Suprapubic skin (tissue), 4 donors: ENCODE results near the gene ALG13. TPM values are rescaled to one million over a fixed set of nuclear protein-coding genes. Genes with fewer than 3 reads are reported as not detected.

ENCODE experiments used
- DNase-seq, 2 donors: peaks; one replicate each; pipeline ENCODE4 v3.0.0-alpha.2; 2019; ENCODE audit warnings: low spot score in 2 of 2
- H3K27ac ChIP-seq: fragments of 200-600 bp; sonication (generic); one replicate; pipeline ENCODE4 v1.5.1; 2019
- H3K27me3 ChIP-seq: fragments of 200-600 bp; sonication (generic); one replicate; pipeline ENCODE4 v1.5.1; 2019
- H3K36me3 ChIP-seq: fragments of 200-600 bp; sonication (generic); one replicate; pipeline ENCODE4 v1.5.1; 2019
- H3K4me1 ChIP-seq: fragments of 200-600 bp; sonication (generic); one replicate; pipeline ENCODE4 v1.5.1; 2019
- H3K4me3 ChIP-seq: fragments of 200-600 bp; sonication (generic); one replicate; pipeline ENCODE4 v1.5.1; 2019; ENCODE audit warnings: mild to moderate bottlenecking
- H3K9me3 ChIP-seq: fragments of 200-600 bp; sonication (generic); one replicate; pipeline ENCODE4 v1.5.1; 2019
- EP300 ChIP-seq: sonication (generic); formaldehyde crosslinking; IDR thresholded peaks from one replicate; pipeline ENCODE4 v1.6.1; 2017; ENCODE audit warnings: antibody characterized with exemption
- POLR2A ChIP-seq, 2 donors: fragments of 450-650 bp; IDR thresholded peaks; one replicate each; pipeline ENCODE4 v1.6.1; 2017; ENCODE audit warnings: antibody characterized with exemption in 2 of 2, mild to moderate bottlenecking in 2 of 2, moderate library complexity in 2 of 2
- POLR2AphosphoS5 ChIP-seq, 3 donors: sonication (generic); formaldehyde crosslinking; IDR thresholded peaks; one replicate each; pipeline ENCODE4 v1.6.1; 2017; ENCODE audit warnings: antibody characterized with exemption in 3 of 3
- WGBS: methylation state at CpG from one replicate; pipeline ENCODE4 v1.1.5; 2018; 5-methylcytosine and 5-hydroxymethylcytosine counted together
- total RNA-seq, 4 donors: library from RNA; depleted of rRNA; stranded (reverse); fragments of >200 nt; gene quantifications; one replicate each; pipeline ENCODE4 v1.1.0, GENCODE V29; 2016
- TF ChIP-seq, protein P1 (sequence below), 2 donors: fragments of 200-600 bp in 1 of 2; fragments of 450-650 bp in 1 of 2; sonication (generic) in 1 of 2; IDR thresholded peaks; one replicate each; pipeline ENCODE4 v1.5.1; 2016 to 2019; ENCODE audit warnings: antibody characterized with exemption in 2 of 2, mild to moderate bottlenecking in 1 of 2, moderate library complexity in 1 of 2

ALG13 gene
- total RNA-seq, 4 donors from 2014 or later: 46.7 to 190 (median 67.4) TPM

DNA sequence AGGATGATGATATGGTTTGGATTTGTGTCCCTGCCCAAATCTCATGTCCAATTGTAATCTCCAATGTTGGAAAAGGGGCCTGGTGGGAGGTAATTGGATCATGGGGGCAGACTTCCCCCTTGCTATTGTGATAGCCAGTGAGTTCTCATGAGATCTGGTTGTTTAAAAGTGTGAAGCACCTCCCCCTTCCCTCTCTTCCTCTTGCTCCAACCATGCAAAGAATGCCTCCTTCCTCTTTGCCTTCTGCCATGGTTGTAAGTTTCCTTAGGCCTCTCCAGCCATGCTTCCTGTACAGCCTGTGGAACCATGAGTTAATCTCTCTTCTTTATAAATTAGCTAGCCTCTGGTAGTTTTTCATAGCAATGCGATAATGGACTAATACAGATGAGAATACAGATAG lies 19.7 kb upstream of the ALG13 start:
- H3K4me1 ChIP-seq: no peaks in the 10 kb centered on the region

GRCh38 chrX:111662292-111662691 lies 18.7 kb upstream of the ALG13 start:
- H3K9me3 ChIP-seq: no peaks in the 10 kb centered on the region
- no peak overlapping the region for H3K4me3 ChIP-seq
- H3K27me3 ChIP-seq: no peaks in the 10 kb centered on the region
- 51% methylated on average over 3 of the region's 3 CpGs for WGBS
- H3K27ac ChIP-seq: no peak overlapping the region
- no peaks in the 10 kb centered on the region for H3K36me3 ChIP-seq
- TF ChIP-seq, protein P1, sequence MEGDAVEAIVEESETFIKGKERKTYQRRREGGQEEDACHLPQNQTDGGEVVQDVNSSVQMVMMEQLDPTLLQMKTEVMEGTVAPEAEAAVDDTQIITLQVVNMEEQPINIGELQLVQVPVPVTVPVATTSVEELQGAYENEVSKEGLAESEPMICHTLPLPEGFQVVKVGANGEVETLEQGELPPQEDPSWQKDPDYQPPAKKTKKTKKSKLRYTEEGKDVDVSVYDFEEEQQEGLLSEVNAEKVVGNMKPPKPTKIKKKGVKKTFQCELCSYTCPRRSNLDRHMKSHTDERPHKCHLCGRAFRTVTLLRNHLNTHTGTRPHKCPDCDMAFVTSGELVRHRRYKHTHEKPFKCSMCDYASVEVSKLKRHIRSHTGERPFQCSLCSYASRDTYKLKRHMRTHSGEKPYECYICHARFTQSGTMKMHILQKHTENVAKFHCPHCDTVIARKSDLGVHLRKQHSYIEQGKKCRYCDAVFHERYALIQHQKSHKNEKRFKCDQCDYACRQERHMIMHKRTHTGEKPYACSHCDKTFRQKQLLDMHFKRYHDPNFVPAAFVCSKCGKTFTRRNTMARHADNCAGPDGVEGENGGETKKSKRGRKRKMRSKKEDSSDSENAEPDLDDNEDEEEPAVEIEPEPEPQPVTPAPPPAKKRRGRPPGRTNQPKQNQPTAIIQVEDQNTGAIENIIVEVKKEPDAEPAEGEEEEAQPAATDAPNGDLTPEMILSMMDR (IDR thresholded peaks at IDR 0.05): no peak
- TF ChIP-seq POLR2AphosphoS5 (IDR thresholded peaks at IDR 0.05) (no peak), POLR2A (IDR thresholded peaks at IDR 0.05) (no peak), EP300 (no peak)
- H3K4me1 ChIP-seq: no peaks in the 10 kb centered on the region
- DNase-seq: no peak

More for the DNA sequence above, 19.7 kb upstream of the ALG13 start:
- 81% methylated on average over 1 of the region's 1 CpG for WGBS
- H3K9me3 ChIP-seq: no peaks in the 10 kb centered on the region
- H3K4me3 ChIP-seq: no peak overlapping the region
- H3K27ac ChIP-seq: no peak overlapping the region
- TF ChIP-seq POLR2A (IDR thresholded peaks at IDR 0.05): no peak
- no peak for TF ChIP-seq POLR2AphosphoS5 (IDR thresholded peaks at IDR 0.05)
- TF ChIP-seq, protein P1 (IDR thresholded peaks at IDR 0.05): no peak
- TF ChIP-seq EP300: no peak
- H3K27me3 ChIP-seq: no peaks in the 10 kb centered on the region
- H3K36me3 ChIP-seq: no peaks in the 10 kb centered on the region
- DNase-seq: no peak

- Histone ChIP-seq H3K4me1 (no peaks in the 10 kb centered on the region), H3K4me3 (no peak overlapping the region), H3K9me3 (no peaks in the 10 kb centered on the region), H3K27ac (no peak overlapping the region), H3K27me3 (no peaks in the 10 kb centered on the region), H3K36me3 (no peaks in the 10 kb centered on the region)
- 78% methylated on average over 7 of the region's 7 CpGs for WGBS
- TF ChIP-seq, protein P1 (IDR thresholded peaks at IDR 0.05): no peak
- TF ChIP-seq POLR2AphosphoS5 (IDR thresholded peaks at IDR 0.05): no peak
- TF ChIP-seq EP300: no peak
- no peak for TF ChIP-seq POLR2A (IDR thresholded peaks at IDR 0.05)
- DNase-seq: no peak
Measured at GRCh38 chrX:111671668-111672067, 9.3 kb upstream of the ALG13 start.

DNA sequence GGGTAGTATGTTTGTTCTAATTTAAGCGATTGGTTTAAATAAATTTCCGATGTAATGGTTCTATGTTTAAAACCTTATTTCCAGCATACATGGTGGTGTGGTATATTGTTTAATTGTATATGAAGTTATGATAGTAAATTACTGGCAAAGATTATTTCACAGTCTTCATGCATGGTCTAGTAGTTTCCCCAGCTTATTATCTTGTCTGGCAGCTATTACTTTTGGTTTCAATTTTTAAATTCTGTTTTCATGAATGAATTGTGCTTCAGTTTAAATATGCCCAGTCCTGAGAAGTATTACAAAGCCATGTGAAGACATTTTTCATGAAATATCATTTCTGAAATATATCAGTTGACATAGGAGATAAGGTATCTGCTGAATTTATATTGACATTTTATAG lies 6.3 kb downstream of the ALG13 start:
- DNase-seq: no peak
- Histone ChIP-seq H3K36me3 (peaks cover 14% of the 10 kb centered on the region), H3K27me3 (no peaks in the 10 kb centered on the region), H3K27ac (no peak overlapping the region), H3K9me3 (no peaks in the 10 kb centered on the region), H3K4me1 (peaks cover 4% of the 10 kb centered on the region), H3K4me3 (no peak overlapping the region)
- TF ChIP-seq POLR2AphosphoS5 (IDR thresholded peaks at IDR 0.05): no peak
- TF ChIP-seq, protein P1 (IDR thresholded peaks at IDR 0.05): no peak
- no peak for TF ChIP-seq EP300
- TF ChIP-seq POLR2A (IDR thresholded peaks at IDR 0.05): no peak
- WGBS: 100% methylated on average over 2 of the region's 2 CpGs

DNA sequence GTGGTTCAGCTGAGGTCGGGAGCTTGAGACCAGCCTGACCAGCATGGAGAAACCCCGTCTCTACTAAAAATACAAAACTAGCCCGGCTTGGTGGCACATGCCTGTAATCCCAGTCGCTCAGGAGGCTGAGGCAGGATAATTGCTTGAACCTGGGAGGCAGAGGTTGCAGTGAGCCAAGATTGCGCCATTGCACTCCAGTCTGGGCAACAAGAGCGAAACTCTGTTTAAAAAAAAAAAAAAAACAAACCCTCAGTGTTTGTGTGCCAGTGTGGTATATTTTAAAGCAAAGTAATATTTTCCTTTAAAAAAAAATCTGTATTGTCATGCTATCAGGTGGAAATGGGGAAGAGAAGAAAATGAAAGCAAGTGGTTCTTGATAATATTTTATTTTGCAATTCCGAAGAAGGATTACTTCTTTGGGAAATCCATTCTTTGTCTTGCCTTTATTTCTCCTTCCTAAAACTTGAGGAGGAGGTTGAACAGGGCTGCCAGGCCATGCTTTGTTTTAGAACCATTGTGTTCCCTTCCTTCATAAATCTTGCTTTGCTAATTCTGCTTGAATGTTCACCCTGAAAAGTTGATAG lies 14.4 kb downstream of the ALG13 start:
- WGBS: 83% methylated on average over 7 of the region's 7 CpGs
- no peak for DNase-seq
- Histone ChIP-seq H3K36me3 (peaks cover 6% of the 10 kb centered on the region), H3K9me3 (no peaks in the 10 kb centered on the region), H3K4me3 (no peak overlapping the region), H3K27ac (no peak overlapping the region), H3K4me1 (no peaks in the 10 kb centered on the region), H3K27me3 (no peaks in the 10 kb centered on the region)
- TF ChIP-seq POLR2A (IDR thresholded peaks at IDR 0.05): no peak
- TF ChIP-seq EP300: no peak
- TF ChIP-seq, protein P1 (IDR thresholded peaks at IDR 0.05): no peak
- no peak for TF ChIP-seq POLR2AphosphoS5 (IDR thresholded peaks at IDR 0.05)
